SKM-1 treated with dmso at 0.1 percent for 144 hours (cell line): ENCODE data around the gene HOOK2.
"Not testable (repeated sequence)": the region's sequence is repeated elsewhere in the genome, so short reads cannot be mapped to it uniquely, and the experiment has no call there.

Source experiments
- DNase-seq: peaks from one replicate; lab custom pipeline; 2025; ENCODE audit not compliant: unreplicated experiment; lab: John Stamatoyannopoulos, UW

HOOK2 gene

GRCh38 chr19:12774588-12775555, at the start of gene HOOK2:
Gene HOOK2 (minus strand): TSS chr19:12775552. CDS start chr19:12775449, 103 bp downstream.
- no peak for DNase-seq

- no peak for DNase-seq
Measured at GRCh38 chr19:12821761-12822160, 46.4 kb upstream of the HOOK2 start.

- not testable (repeated sequence) for DNase-seq
Measured at GRCh38 chr19:12817810-12818209, 42.5 kb upstream of the HOOK2 start.

GRCh38 chr19:12817188-12817587, 41.8 kb upstream of the HOOK2 start:
- DNase-seq: not testable (repeated sequence)

GRCh38 chr19:12815088-12815487, 39.7 kb upstream of the HOOK2 start:
- no peak for DNase-seq

- DNase-seq: peak; percentile 75
Measured at GRCh38 chr19:12806242-12807081, 31.1 kb upstream of the HOOK2 start, which contains the start of gene RNASEH2A. Gene RNASEH2A (plus strand): TSS chr19:12806584. CDS start chr19:12806674, 90 bp downstream.

- no peak for DNase-seq
Measured at GRCh38 chr19:12804051-12804450, 28.7 kb upstream of the HOOK2 start.

- DNase-seq: no peak
Measured at GRCh38 chr19:12802267-12803106, 27.1 kb upstream of the HOOK2 start.

- DNase-seq: peak; percentile 69
Measured at GRCh38 chr19:12801466-12802266, 26.3 kb upstream of the HOOK2 start, which contains the start of the genes PRDX2 and THSD8. Gene PRDX2 (minus strand): TSS chr19:12801800. CDS start chr19:12801261, 539 bp downstream. Gene THSD8 (plus strand): TSS chr19:12802069. CDS start chr19:12802072, 3 bp downstream.

- DNase-seq: no peak
Measured at GRCh38 chr19:12800923-12801465, 25.6 kb upstream of the HOOK2 start.

- no peak for DNase-seq
Measured at GRCh38 chr19:12800466-12800770, 25.1 kb upstream of the HOOK2 start.

- no peak for DNase-seq
Measured at GRCh38 chr19:12799742-12800465, 24.6 kb upstream of the HOOK2 start.

GRCh38 chr19:12797607-12798006, 22.3 kb upstream of the HOOK2 start:
- DNase-seq: not testable (repeated sequence)

GRCh38 chr19:12797141-12797587, 21.8 kb upstream of the HOOK2 start:
- DNase-seq: no peak

- DNase-seq: peak; percentile 74
Measured at GRCh38 chr19:12796146-12797071, 21.1 kb upstream of the HOOK2 start.

- DNase-seq: no peak
Measured at GRCh38 chr19:12794971-12795381, 19.6 kb upstream of the HOOK2 start.

- DNase-seq: no peak
Measured at GRCh38 chr19:12794196-12794941, 19.0 kb upstream of the HOOK2 start.
